Karpas-422 (cell line): Measurements from ENCODE around the gene DEGS1. TPM values are rescaled to one million over a fixed set of nuclear protein-coding genes. Genes with fewer than 3 reads are reported as not detected.

ENCODE experiments used
- DNase-seq: peaks from one replicate; pipeline ENCODE4 v3.0.0-alpha.2; 2015
- H2AFZ ChIP-seq: fragments of 200-600 bp; sonication (generic); 2 replicates; pipeline ENCODE4 v1.6.1; 2014; ENCODE audit warnings: antibody characterized with exemption, low read length, mixed read lengths
- H3K27ac ChIP-seq: fragments of 200-600 bp; sonication (generic); 2 replicates; pipeline ENCODE4 v1.5.1; 2014; ENCODE audit warnings: mild to moderate bottlenecking, low read length, moderate library complexity
- H3K27me3 ChIP-seq: fragments of 200-600 bp; sonication (generic); 2 replicates; pipeline ENCODE4 v1.6.1; 2014; ENCODE audit warnings: low read length, mixed read lengths
- H3K36me3 ChIP-seq: fragments of 200-600 bp; sonication (generic); 2 replicates; pipeline ENCODE4 v1.6.1; 2014; ENCODE audit warnings: low read length, mixed read lengths; ENCODE audit not compliant: insufficient read depth
- H3K4me1 ChIP-seq: fragments of 200-600 bp; sonication (generic); 2 replicates; pipeline ENCODE4 v1.6.1; 2014; ENCODE audit warnings: mild to moderate bottlenecking, low read length, mixed read lengths
- H3K4me2 ChIP-seq: fragments of 200-600 bp; sonication (generic); 2 replicates; pipeline ENCODE4 v1.6.1; 2014; ENCODE audit warnings: low read length, low read depth, mild to moderate bottlenecking; ENCODE audit not compliant: poor library complexity, severe bottlenecking
- H3K4me3 ChIP-seq: fragments of 200-600 bp; sonication (generic); 2 replicates; pipeline ENCODE4 v1.5.1; 2014; ENCODE audit warnings: mild to moderate bottlenecking, antibody characterized with exemption, low read length, mixed read lengths
- H3K79me2 ChIP-seq: fragments of 200-600 bp; sonication (generic); 2 replicates; pipeline ENCODE4 v1.6.1; 2014; ENCODE audit warnings: mild to moderate bottlenecking, low read length, mixed read lengths
- H3K9ac ChIP-seq: fragments of 200-600 bp; sonication (generic); 2 replicates; pipeline ENCODE4 v1.6.0; 2014; ENCODE audit warnings: low read length
- H3K9me2 ChIP-seq: fragments of 200-600 bp; sonication (generic), shearing (Covaris generic); replicated peaks from 2 replicates; pipeline ENCODE4 v1.6.0; 2014; ENCODE audit warnings: mild to moderate bottlenecking, low read length, moderate library complexity; ENCODE audit not compliant: insufficient read depth
- H3K9me3 ChIP-seq: fragments of 300-700, 200-600 bp; sonication (generic); 2 replicates; pipeline ENCODE4 v1.6.1; 2014; ENCODE audit warnings: low read length, mixed read lengths
- H4K20me1 ChIP-seq: fragments of 200-600 bp; sonication (generic); 2 replicates; pipeline ENCODE4 v1.6.1; 2014; ENCODE audit warnings: mild to moderate bottlenecking, antibody characterized with exemption, low read length, low read depth; ENCODE audit not compliant: insufficient read depth
- total RNA-seq: library from RNA; depleted of rRNA; stranded (reverse); fragments of >200 nt; shearing (Covaris generic); gene quantifications from 2 replicates; pipeline ENCODE4 v1.2.3, GENCODE V29; 2014; ENCODE audit warnings: low replicate concordance

Gene DEGS1
- total RNA-seq, 1 experiment from 2014 or later = 36.1 TPM

GRCh38 chr1:224172229-224172628 lies 10.8 kb upstream of the DEGS1 start:
- Histone ChIP-seq H3K9me3 (no peaks in the 10 kb centered on the region), H3K79me2 (no peaks in the 10 kb centered on the region), H3K4me2 (no peak overlapping the region), H3K27ac (no peak overlapping the region), H3K4me3 (no peak overlapping the region), H3K9me2 (no peaks in the 10 kb centered on the region), H2AFZ (no peak overlapping the region), H3K36me3 (no peaks in the 10 kb centered on the region), H3K27me3 (no peaks in the 10 kb centered on the region), H4K20me1 (no peaks in the 10 kb centered on the region), H3K4me1 (peaks cover 3% of the 10 kb centered on the region; the same call in 1 of the 2 replicates), H3K9ac (no peak overlapping the region)
- DNase-seq = peak; percentile 34

- Histone ChIP-seq H4K20me1 (no peaks in the 10 kb centered on the region), H2AFZ (no peak overlapping the region), H3K4me3 (no peak overlapping the region), H3K9me2 (no peaks in the 10 kb centered on the region), H3K27me3 (no peaks in the 10 kb centered on the region), H3K4me1 (peaks cover 3% of the 10 kb centered on the region; the same call in 1 of the 2 replicates), H3K27ac (no peak overlapping the region), H3K36me3 (no peaks in the 10 kb centered on the region), H3K9ac (no peak overlapping the region), H3K4me2 (no peak overlapping the region), H3K79me2 (no peaks in the 10 kb centered on the region), H3K9me3 (no peaks in the 10 kb centered on the region)
- DNase-seq = peak; percentile 29
These were observed 9.5 kb upstream of the DEGS1 start for GRCh38 chr1:224173523-224173922.

GRCh38 chr1:224175617-224176016 lies 7.4 kb upstream of the DEGS1 start:
- no peaks in the 10 kb centered on the region for H3K27me3 ChIP-seq
- no peak overlapping the region for H3K9ac ChIP-seq
- no peaks in the 10 kb centered on the region for H4K20me1 ChIP-seq
- no peak overlapping the region for H3K4me2 ChIP-seq
- no peak overlapping the region for H3K27ac ChIP-seq
- no peak overlapping the region for H3K4me3 ChIP-seq
- H3K79me2 ChIP-seq = no peaks in the 10 kb centered on the region
- H3K9me3 ChIP-seq = no peaks in the 10 kb centered on the region
- peaks cover 3% of the 10 kb centered on the region; the same call in 1 of the 2 replicates for H3K4me1 ChIP-seq
- no peak overlapping the region for H2AFZ ChIP-seq
- no peaks in the 10 kb centered on the region for H3K9me2 ChIP-seq
- no peaks in the 10 kb centered on the region for H3K36me3 ChIP-seq
- DNase-seq = no peak

- Histone ChIP-seq H3K4me3 (no peak overlapping the region), H2AFZ (no peak overlapping the region), H3K4me2 (no peak overlapping the region)
These were observed 5.6 kb upstream of the DEGS1 start for GRCh38 chr1:224177356-224177999.

GRCh38 chr1:224178894-224179293 lies 4.1 kb upstream of the DEGS1 start:
- DNase-seq = peak; percentile 31
- Histone ChIP-seq H3K36me3 (no peaks in the 10 kb centered on the region), H3K4me1 (peaks cover 15% of the 10 kb centered on the region), H3K79me2 (peaks cover 5% of the 10 kb centered on the region), H3K4me3 (no peak overlapping the region), H3K27me3 (no peaks in the 10 kb centered on the region), H3K9me2 (no peaks in the 10 kb centered on the region), H2AFZ (no peak overlapping the region), H3K9me3 (no peaks in the 10 kb centered on the region), H3K27ac (no peak overlapping the region), H4K20me1 (no peaks in the 10 kb centered on the region), H3K4me2 (no peak overlapping the region), H3K9ac (no peak overlapping the region)

More at GRCh38 chr1:224177356-224177999, 5.6 kb upstream of the DEGS1 start:
- Histone ChIP-seq H3K36me3 (no peaks in the 10 kb centered on the region), H3K27ac (no peak overlapping the region), H3K79me2 (no peaks in the 10 kb centered on the region), H3K9ac (no peak overlapping the region), H3K4me1 (peaks cover 10% of the 10 kb centered on the region), H3K27me3 (no peaks in the 10 kb centered on the region), H3K9me2 (no peaks in the 10 kb centered on the region), H3K9me3 (no peaks in the 10 kb centered on the region), H4K20me1 (no peaks in the 10 kb centered on the region)
- peak; percentile 15 for DNase-seq

- peak; percentile 38 for DNase-seq
- H3K79me2 ChIP-seq = peaks cover 25% of the 10 kb centered on the region
- no peaks in the 10 kb centered on the region for H3K9me2 ChIP-seq
- peaks cover 23% of the 10 kb centered on the region for H3K4me1 ChIP-seq
- no peak overlapping the region for H3K4me3 ChIP-seq
- no peak overlapping the region for H3K4me2 ChIP-seq
- no peaks in the 10 kb centered on the region for H3K9me3 ChIP-seq
- no peaks in the 10 kb centered on the region for H3K27me3 ChIP-seq
- no peak overlapping the region for H3K9ac ChIP-seq
- no peak overlapping the region for H3K27ac ChIP-seq
- no peaks in the 10 kb centered on the region for H4K20me1 ChIP-seq
- peaks cover 10% of the 10 kb centered on the region; the same call in 1 of the 2 replicates for H3K36me3 ChIP-seq
- H2AFZ ChIP-seq = no peak overlapping the region
These were observed 2.1 kb upstream of the DEGS1 start for GRCh38 chr1:224180783-224181452.

- Histone ChIP-seq H3K9me2 (no peaks in the 10 kb centered on the region), H3K9ac (no peak overlapping the region), H3K4me1 (peaks cover 23% of the 10 kb centered on the region), H4K20me1 (no peaks in the 10 kb centered on the region), H3K4me3 (no peak overlapping the region), H3K27me3 (no peaks in the 10 kb centered on the region), H3K4me2 (no peak overlapping the region), H3K9me3 (no peaks in the 10 kb centered on the region), H3K36me3 (peaks cover 13% of the 10 kb centered on the region; the same call in 1 of the 2 replicates), H2AFZ (no peak overlapping the region), H3K27ac (no peak overlapping the region), H3K79me2 (peaks cover 30% of the 10 kb centered on the region)
- DNase-seq = peak; percentile 34
These were observed 1.6 kb upstream of the DEGS1 start for GRCh38 chr1:224181453-224181810.

- Histone ChIP-seq H3K4me1 (peaks cover 23% of the 10 kb centered on the region), H3K79me2 (peaks cover 38% of the 10 kb centered on the region), H3K36me3 (peaks cover 17% of the 10 kb centered on the region; the same call in 1 of the 2 replicates), H2AFZ (peak overlapping the region; percentile 63), H3K4me3 (peak overlapping the region; percentile 88), H3K9me2 (no peaks in the 10 kb centered on the region), H3K4me2 (peak overlapping the region; percentile 72), H3K9me3 (no peaks in the 10 kb centered on the region), H4K20me1 (no peaks in the 10 kb centered on the region), H3K27ac (peak overlapping the region; percentile 68), H3K9ac (peak overlapping the region; percentile 87), H3K27me3 (no peaks in the 10 kb centered on the region)
- no peak for DNase-seq
These were observed 779 bp upstream of the DEGS1 start for GRCh38 chr1:224182057-224182865.
